GM21786 (cell line): Measurements from ENCODE around the gene TCP10L.
A peak's percentile ranks its signal among the peaks of the same experiment; 100 is the strongest.
"Not testable (repeated sequence)": the region's sequence is repeated elsewhere in the genome, so short reads cannot be mapped to it uniquely, and the experiment has no call there.

ENCODE experiments used
- ATAC-seq: cut with Tn5 transposase; IDR thresholded peaks from one replicate; pipeline ENCODE4 v1.9.1; 2021; ENCODE audit not compliant: unreplicated experiment

The TCP10L gene, protein sequence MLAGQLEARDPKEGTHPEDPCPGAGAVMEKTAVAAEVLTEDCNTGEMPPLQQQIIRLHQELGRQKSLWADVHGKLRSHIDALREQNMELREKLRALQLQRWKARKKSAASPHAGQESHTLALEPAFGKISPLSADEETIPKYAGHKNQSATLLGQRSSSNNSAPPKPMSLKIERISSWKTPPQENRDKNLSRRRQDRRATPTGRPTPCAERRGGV

GRCh38 chr21:32585042-32585710 lies at the start of gene TCP10L:
Gene TCP10L, minus strand, starts transcription at chr21:32585523. Its CDS starts 1,219 bp downstream, at chr21:32584304.
- no peak for ATAC-seq

DNA sequence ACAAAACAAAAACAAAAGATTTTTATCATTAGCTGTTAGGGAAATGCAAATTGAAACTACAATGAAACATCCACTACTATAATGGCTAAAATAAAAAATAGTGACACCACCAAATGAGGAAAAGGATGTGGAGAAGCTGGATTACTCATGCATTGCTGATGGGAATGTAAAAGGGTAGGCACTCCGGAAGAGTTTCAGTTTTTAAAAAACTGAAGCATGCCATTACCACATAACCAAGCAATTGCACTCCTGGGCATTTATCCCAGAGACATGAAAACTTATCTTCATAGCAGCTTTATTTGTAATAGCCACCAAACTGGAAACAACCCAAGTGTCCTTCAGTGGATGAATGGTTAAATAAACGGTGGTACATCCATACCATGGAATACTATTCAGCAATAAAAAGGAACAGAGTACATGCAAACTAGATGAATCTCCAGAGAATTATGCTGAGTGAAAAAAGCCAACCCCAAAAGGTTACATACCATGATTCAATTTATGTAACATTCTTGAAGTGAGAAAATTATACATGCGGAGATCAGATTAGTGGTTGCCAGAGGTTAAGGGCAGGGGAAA lies 41.4 kb upstream of the TCP10L start:
- no peak for ATAC-seq

DNA sequence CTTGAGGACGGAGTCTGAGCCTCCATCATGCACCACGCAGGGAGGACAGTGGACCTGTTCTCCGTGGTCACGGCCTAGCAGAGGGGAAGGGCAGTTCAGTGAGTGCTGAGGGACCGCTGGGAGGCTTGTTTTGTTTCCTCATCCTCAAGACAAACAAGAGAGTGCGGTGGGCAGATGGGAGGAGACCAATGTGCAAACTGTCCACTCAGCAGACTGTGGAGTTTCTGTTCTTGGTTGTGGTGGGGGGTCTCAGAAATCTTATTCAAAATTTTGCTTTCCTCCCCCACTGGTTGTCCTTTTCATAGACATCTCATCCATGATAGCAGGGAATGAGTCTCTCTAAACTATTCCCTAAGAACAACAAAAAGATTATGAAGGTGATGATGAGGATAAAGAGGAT lies 32.9 kb upstream of the TCP10L start:
- not testable (repeated sequence) for ATAC-seq

- ATAC-seq = no peak
Observed at GRCh38 chr21:32613436-32614043, 28.2 kb upstream of the TCP10L start.

DNA sequence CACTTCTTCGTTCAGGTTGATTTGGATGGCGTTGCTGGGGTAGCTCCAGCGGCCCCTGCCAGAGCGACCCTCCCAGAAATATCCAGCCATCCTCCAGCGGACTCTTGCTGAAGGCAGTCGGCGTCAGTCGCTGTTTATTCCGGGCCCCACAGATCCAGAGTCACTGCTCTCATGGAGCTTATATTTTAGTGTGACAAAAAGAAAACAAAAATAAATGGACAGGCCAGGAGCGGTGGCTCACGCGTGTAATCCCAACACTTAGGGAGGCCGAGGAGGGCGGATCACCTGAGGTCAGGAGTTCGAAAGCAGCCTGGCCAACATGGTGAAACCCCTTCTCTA lies 27.6 kb upstream of the TCP10L start:
- ATAC-seq = peak; percentile 2

GRCh38 chr21:32612075-32612998 lies 27.0 kb upstream of the TCP10L start, which contains the start of gene CFAP298:
Gene CFAP298, minus strand, starts transcription at chr21:32612377. Its CDS starts 134 bp downstream, at chr21:32612243.
- peak; percentile 96 for ATAC-seq

DNA sequence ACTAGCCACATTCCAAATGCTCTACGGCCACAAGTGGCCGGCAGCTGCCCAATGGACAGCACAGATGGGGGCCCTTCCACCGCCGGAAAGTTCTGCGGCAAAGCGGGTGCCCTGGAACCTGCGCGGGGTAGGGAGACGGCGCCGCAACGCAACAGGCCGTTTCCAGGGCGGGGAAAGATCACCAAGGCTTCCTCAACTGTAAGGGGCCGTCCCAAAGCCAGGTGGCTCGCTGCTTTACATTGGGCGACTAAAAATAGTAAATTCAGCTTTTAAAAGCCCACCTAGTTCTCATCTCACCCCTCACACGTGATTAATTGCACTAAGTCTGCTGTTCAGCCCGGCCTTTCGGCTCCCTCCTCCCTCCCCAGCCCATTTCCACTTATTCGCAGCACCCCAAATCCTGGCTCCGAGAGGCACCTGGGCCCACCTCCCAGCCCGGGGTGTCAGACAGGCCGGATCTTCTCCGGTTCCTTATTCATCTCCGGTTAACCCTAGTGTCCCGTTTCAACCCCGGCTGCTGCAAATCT lies 26.2 kb upstream of the TCP10L start:
- no peak for ATAC-seq

DNA sequence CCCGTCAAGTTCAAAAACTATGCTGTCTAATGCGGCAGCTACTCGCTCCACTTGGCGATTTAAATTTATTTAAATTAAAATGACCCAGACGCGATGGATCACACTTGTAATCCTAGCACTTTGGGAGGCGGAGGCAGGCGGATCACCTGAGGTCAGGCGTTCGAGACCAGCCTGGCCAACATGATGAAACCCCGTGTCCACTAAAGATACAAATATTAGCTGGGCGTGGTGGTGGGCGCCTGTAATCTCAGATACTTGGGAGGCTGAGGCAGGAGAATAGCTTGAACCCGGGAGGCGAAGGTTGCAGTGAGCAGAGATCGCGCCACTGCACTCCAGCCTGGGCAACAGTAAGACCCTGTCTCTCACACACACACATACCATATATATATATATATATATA lies 25.6 kb upstream of the TCP10L start:
- not testable (repeated sequence) for ATAC-seq

GRCh38 chr21:32608851-32609250 lies 23.5 kb upstream of the TCP10L start:
- no peak for ATAC-seq

GRCh38 chr21:32605469-32605868 lies 20.1 kb upstream of the TCP10L start:
- no peak for ATAC-seq

DNA sequence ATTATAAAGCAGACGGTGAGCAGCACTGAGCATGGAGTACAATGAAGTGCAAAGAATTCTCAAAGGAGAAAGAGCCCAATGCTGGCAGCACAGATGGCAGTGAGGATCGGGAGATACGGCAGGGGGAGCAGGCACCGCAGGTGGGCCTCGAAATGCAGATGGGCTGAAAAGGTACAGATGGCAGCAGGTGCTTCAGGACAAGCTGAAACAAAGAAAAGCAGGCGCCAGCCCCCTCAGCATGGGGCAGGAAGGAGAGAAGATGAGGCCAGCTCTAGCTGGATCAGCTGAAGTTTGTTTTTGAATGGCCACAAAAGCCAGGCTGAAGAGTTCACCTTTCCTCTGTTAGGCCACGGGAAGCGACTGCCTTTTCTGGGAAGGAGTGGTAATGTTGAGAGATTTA lies 19.1 kb upstream of the TCP10L start:
- no peak for ATAC-seq

- ATAC-seq = no peak
Observed at GRCh38 chr21:32603131-32603530, 17.8 kb upstream of the TCP10L start.

- ATAC-seq = no peak
Observed at GRCh38 chr21:32602099-32602498, 16.8 kb upstream of the TCP10L start.

DNA sequence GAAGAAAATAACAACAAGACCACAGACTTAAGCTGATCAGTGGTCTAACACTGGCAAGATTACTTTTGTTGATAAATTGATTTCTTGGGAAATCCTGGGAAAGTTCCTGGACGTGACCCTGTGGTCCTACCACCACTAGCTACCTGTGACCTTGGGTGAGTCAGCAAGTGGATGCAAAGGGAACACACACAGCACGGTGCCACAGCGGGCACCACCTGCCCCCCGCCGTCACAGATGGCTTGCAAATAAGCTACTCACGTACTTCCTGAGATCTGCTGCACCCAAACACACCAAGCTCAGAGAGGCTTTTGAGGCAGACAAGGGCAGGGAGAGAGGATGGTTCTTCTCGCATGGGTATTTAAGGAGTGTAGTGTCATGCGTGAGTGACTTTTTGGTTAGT lies 14.2 kb upstream of the TCP10L start:
- ATAC-seq = no peak

- no peak for ATAC-seq
Observed at GRCh38 chr21:32599091-32599490, 13.8 kb upstream of the TCP10L start.

GRCh38 chr21:32597205-32597604 lies 11.9 kb upstream of the TCP10L start:
- no peak for ATAC-seq

- no peak for ATAC-seq
Observed at GRCh38 chr21:32595431-32595830, 10.1 kb upstream of the TCP10L start.

- no peak for ATAC-seq
Observed at GRCh38 chr21:32593690-32594089, 8.4 kb upstream of the TCP10L start.

DNA sequence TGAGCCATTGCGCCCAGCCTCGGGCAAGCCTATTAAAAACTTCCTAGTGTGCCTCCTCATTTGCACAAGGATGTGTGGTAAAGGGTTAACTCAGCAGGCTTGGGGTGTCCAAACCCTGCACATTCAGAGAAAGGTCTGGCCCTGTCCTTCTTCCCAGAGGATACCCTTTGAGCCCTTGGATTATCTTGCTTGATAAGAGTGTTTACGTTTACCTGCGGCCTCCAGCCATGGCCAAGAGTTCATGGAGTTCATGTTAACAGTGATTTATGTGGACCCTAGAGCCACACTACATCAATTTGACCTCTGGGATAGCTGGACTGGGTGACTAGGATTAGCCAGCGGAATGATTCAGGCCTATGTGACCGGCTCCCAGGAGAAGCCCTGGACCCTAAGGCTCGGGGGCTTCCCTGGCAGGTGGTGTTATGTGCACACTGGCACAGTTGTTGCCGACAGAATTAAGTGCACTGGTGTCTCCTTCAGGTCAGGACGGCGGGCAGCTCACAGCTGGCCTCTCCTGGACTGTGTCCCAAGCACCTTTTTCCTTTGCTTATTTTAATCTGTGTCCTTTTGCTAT lies 7.7 kb upstream of the TCP10L start:
- ATAC-seq = no peak

GRCh38 chr21:32590130-32590529 lies 4.8 kb upstream of the TCP10L start:
- ATAC-seq = no peak
